COLO668 (cell line): ENCODE results near the gene PRKAG1.

Experiments used
- DNase-seq: peaks from one replicate; lab custom pipeline; 2025; ENCODE audit not compliant: unreplicated experiment; lab: John Stamatoyannopoulos, UW

PRKAG1 gene

DNA sequence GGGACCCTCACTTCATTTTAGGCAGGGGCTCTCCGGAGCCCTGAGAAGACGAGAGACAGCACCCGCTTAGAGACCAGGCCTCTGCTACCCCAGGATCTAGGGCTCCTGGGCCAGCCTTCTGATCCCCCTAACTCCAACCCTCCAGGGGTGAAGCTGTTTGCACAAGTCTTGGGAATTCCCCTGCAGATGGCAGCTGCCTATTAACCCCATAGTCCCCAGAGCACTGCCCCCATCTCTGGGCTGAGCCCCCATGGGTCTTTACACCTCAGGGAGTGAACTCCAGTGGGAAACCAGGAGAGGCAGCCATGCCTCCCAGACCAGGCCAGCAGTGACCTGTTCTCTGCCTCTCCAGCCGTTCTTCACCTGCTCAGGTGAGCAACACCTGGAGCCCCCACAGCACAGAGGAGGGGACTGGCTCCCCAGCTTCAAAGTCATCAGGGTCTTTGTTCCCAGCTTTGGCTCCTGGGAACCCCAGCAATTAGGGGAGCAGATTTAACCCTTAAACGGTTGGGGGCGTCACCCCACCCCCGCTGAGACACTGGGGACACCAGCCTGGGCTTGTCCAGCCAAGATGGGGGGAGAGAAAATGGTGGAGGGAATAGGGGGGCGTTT, 49.3 kb downstream of the PRKAG1 start:
- peak; percentile 32 for DNase-seq

DNA sequence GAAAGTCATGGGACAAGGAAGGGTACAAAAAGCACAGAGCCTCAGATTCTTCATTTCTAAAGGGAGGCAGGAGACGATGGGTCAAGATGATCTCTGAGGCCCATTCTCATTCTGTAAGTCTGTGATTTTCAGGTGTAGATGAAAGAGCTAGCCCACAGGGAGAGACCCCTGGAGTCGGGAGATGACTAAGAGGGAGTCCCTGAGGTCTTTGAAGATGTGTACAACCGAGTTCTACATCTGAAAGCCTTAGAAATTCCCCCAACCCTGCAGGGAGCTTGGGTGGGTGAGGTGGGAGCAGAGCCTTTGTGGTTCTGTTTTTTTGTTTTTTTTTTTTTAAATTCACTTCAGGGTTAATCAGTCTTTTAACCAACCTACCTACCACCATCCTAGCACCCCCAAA, 50.1 kb downstream of the PRKAG1 start:
- no peak for DNase-seq

DNA sequence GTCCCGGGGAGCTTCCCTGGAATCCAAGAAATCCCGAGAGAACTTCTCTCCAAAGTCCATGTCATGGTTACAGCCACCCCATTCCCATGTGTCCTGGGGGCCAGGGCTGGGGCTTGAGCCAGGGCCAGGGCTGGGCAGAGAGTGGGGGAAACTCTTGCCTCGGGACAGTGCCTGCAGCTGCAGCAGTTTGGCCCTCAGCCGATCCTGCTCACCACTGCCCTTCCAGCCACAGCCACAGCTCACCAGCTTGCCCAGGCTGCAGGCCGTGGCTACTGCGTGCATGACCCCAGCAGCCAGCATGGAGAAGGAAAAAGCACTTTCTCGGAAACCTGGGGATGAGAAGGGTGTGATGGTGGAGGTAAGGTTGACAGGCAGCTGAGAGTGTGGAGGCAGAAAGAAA, 50.6 kb downstream of the PRKAG1 start:
- DNase-seq = no peak

DNA sequence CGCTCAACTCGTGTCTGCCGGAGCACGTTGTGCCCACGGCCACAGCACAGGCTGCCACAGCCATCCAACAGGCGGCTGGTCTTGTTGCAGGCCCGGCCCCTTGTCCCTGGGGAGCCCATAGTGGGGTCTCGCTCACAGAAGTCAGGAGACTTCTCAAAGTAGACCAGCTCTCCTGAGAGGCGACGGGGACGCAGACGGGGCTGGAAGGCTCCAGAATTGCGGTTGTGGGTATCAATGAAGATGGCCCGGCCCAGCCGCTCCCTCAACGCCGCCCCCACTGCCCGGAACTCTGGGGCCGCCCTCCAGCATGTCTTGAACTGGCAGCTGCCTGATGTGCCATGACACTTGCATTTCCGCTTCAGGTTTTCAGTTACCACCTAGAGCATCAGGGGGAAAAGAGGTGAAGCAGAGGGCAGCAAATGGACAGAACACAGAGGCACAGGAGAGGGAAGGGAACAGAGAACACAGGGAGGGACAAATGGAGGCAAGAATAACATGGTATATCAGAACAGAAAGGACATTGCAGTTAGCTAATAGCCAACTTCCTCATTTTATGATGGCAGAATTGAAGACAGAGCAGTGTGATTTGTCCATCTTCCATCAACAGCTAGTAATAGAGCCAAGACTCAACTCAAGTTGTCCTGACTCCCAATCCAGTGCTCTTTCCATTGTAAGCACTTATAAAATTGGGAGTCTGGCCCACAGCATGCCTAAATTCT, 52.2 kb downstream of the PRKAG1 start:
- DNase-seq = no peak

DNA sequence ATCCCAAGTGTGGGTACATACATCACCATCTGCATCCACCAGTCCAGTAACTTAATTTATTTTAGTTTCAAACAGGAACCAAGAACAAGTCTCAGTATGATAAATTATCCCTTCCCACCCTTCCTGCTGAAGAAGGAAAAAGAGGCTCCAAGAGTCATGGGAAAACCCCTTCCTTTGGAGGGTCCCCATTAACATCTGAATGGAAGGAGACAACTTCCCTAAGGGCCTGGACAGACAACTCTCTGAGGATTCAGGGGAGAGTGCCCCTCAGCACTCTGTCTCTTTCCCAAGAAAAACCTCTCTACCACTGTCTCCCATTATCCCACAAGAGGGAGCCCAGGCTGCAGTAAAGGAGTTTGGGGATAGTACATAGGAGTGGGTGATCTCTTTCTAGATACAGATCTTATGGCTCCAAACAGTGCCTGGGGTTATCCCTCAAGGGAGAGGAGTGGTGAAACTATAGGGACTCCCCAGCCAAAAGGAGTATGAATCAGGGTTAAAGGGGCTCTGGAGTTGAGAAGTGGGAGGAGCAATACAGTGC, 53.2 kb downstream of the PRKAG1 start:
- no peak for DNase-seq

DNA sequence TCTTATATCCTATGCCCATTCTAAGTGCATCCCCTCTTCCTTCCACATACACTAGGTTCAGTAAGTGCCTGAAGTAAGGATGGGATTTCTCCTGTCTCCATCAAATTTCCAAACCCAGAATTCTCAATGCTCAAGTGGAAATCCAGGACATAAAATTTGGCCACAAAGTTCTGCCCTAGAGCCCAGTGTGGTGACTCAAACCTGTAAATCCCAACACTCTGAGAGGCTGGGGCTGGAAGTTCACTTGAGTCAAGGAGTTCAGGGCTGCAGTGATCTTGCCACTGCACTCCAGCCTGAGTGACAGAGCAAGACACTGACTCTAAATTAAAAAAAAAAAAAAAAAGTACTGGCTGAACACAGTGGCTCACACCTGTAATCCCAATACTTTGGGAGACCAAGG, 56.8 kb downstream of the PRKAG1 start:
- no peak for DNase-seq

DNA sequence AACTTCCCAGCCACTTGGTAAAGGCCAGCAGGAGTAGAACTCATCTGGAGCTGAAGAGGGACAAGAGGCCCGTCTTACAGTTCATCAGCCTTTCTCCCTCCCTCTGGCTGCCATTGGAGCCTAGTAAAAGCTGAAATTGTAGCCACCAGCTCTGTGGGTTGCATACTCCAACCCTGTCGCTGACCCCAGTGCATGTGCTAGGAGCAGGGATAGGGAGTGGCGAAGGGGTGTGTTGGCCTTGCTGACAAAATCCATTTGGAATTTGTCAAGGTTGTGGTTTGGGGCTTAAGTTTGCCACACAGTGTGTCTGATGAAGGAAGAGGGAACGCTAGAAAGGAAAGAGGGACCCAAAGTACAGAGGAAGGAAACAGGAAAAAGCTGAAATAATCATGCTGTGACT, 57.2 kb downstream of the PRKAG1 start:
- DNase-seq = no peak

DNA sequence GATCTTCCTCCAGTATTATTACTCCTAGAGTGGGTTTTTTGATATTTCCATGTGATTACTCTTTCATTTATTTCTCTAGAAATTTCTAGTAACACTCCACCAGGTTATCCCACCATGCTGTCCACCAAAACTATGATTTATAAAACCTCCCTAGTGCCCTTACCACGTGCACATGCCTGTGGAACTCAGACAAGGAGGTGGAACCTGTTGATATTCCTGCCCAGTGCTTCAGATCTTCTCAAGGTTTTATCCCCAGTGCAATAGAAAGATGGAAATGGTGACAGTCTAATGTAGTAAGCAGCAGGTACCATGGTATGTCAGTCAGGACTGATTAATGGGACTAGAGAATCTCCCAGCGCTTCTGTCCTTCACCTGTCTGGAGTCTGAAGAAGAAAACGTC, 57.7 kb downstream of the PRKAG1 start:
- no peak for DNase-seq

DNA sequence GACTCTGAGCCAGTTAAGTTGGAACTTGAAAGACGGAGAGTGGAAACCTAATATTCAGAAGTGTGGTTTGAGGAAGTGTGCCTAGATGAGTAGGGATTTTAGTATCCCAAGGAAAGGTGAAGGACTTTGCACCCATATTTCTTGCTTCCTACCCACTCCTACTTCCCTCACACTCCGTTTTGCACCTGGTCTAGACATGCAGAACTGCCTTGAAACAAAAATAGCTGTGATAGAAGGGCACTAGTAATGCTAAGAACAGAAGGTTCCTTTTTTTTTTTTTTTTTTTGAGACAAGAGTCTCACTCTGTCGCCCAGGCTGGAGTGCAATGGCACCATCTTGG, 60.6 kb downstream of the PRKAG1 start:
- no peak for DNase-seq

DNA sequence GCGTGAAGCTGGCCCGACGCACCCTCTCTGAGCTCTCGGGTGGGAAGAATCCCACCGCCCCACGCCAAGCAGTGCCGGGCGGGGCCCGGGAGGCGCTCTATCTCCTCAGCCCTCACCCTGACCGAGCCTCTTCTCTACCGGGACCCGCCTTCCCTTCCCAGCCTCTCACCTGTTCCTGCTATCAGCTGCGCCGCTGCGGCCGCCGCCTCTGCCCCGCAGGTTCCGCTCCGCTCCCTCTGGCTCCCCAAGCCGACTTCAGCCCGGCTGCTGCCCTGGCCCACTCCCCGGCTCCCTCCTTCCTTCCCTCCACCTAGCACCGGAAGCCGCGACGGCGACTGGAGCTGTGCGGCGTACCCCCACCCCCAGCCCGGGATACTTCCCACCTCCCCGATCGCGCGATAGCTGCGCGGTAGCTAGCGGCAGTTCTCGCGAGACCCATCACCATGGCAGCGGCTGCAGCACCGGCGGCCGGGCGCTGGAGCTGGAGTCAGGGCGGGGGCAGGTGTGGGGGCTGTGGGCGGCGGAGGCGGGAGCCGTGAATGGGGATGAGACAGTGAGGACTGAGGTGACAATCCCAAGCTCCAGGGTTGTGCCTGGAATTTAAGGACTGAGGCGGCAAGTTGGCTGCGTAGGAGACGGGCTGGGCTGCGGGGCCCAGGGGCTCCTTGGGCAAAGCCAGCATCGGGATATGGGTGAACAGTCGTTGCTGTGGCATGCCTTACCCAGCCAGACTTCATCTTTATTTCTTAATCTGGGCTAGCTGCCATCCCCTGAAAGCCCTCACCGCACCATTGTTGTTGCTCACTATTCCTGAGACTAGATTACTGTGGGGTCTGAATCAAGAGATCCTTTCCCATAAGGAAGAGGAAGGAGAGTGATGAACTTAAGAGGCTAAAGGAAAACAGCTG, 61.2 kb downstream of the PRKAG1 start, which contains the start of gene ARF3:
TSS of gene ARF3 (minus strand) at position 347 of the 908 bp plus-strand sequence. CDS start 16,392 bp downstream, outside the sequence.
- DNase-seq = peak; percentile 94

DNA sequence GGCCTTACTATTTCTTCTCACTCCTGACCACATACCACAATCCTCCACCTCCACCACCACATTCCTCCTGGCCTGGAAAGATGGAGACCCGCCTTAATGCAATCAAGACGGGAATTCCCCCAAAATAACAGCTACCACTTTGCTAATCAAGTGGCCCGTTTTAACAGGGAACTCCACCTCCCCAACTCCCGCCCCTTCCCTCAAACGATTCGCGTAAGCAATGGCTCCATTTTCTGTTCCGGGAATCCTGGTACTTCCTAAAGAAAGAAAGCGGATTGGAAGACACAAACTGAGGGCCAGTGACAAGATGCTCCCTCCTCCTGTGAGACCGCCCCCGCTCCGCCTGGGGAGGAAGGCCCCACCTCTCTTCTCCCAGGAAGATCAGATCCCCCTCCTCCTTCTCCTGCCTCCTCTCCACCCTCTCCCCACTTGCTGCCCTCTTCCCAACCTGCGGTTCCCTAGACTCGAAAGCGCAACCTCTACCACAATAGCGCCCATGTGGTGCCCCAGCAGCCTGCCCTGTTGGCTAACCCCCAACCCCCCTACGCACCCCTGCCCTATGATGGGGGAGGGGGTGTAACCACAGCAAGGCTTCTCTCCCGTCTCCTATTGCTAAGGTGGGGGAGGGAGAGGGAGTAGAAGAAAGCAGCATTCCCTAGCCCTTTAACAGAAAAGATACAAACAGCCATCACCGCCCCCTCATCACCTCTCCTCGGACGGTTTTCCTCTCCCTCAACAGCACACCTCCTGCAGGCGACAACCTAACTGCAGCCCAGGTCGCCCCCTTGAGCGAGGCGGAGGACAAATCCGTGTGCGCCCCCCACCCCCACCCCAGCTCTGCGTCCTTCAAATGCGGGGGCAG, 62.1 kb downstream of the PRKAG1 start:
- peak; percentile 37 for DNase-seq

DNA sequence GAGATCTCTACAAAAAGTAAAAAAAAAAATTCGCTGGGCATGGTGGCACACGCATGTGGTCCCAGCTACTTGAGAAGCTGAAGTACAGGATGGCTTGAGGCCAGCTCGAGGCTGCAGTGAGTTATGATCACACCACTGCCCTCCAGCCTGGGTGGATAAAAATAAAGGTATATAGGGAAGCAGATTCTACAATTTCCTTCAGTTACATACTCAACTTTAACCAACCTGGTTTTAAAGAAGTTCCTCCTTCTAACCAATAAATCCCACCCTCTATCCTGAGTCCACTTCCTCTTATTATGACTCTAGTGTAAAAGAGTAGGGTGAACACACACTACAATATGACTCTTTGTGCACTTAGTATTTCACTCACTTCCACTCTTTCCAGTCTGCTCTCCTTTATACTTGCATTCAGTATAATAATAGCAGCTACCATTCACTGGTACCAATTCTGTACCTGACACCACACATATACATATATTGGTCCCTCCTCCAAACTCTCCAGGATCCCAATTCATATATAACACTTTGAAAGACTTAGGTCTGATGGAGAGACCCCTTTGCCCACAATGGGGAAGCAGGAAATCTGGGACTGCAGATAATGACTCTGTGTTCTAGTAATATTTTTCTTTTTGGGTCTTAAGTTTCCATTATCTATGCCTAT, 63.6 kb downstream of the PRKAG1 start:
- no peak for DNase-seq

DNA sequence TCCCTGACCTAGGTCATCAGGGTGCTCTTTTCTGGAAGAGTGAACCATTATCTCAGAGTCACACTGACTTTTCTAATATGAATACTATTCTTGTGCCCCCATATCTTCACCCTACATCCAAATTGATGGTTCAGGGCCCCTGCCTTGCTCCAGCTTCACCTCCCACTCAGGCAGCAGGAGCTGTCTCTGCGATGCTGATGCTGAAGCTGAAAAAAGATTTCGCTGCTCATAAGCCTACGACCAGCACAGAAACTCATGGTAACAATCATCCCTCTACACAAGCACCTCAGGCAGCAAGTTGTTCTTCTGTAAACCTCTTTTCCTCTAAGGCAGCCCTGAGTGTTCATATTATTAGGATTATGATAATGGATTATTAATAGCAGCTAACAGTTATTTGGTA, 64.5 kb downstream of the PRKAG1 start:
- DNase-seq = no peak

DNA sequence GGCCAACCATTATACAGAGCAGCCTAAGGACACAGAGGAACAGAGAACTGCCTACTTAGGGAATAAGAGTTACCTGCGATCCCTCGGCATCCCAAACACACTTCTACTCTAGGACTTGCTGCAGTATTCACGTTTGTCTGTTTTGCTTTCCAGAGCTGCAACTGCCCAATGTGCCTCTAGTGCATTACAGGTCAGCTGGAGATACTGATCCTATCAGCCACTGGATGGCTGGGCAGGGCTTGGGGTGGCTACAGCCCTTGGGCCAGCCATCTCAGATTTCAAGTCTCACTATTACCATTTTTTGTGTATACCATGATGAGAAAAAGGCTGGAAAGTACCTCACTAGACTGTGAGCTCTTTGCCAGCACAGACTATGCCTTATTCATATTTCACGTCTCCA, 65.9 kb downstream of the PRKAG1 start:
- DNase-seq = no peak
